GM19240 (cell line): ENCODE measurements around the gene TMSB4X.
A peak's percentile ranks its signal among the peaks of the same experiment; 100 is the strongest.
"Not testable (repeated sequence)": the region's sequence is repeated elsewhere in the genome, so short reads cannot be mapped to it uniquely, and the experiment has no call there.

ENCODE experiments used
- DNase-seq: peaks from one replicate; pipeline ENCODE4 v3.0.0; 2011; ENCODE audit warnings: low spot score; ENCODE audit not compliant: insufficient read length

The TMSB4X gene

GRCh38 chrX:12954981-12955380, 19.9 kb upstream of the TMSB4X start:
- no peak for DNase-seq

GRCh38 chrX:12955882-12956703, 18.8 kb upstream of the TMSB4X start:
- no peak for DNase-seq

- peak; percentile 62 for DNase-seq
Observed at GRCh38 chrX:12956704-12957534, 18.0 kb upstream of the TMSB4X start.

GRCh38 chrX:12958059-12958458, 16.9 kb upstream of the TMSB4X start:
- DNase-seq, result no peak

GRCh38 chrX:12958461-12958860, 16.4 kb upstream of the TMSB4X start:
- DNase-seq, result no peak

GRCh38 chrX:12961196-12961718, 13.7 kb upstream of the TMSB4X start:
- DNase-seq, result no peak

- no peak for DNase-seq
Observed at GRCh38 chrX:12962041-12962504, 12.8 kb upstream of the TMSB4X start.

- DNase-seq, result not testable (repeated sequence)
Observed at GRCh38 chrX:12963210-12963850, 11.6 kb upstream of the TMSB4X start.

- no peak for DNase-seq
Observed at GRCh38 chrX:12965131-12965940, 9.6 kb upstream of the TMSB4X start.

- DNase-seq, result no peak
Observed at GRCh38 chrX:12966151-12966550, 8.8 kb upstream of the TMSB4X start.

GRCh38 chrX:12967711-12968465, 7.0 kb upstream of the TMSB4X start:
- no peak for DNase-seq

GRCh38 chrX:12970691-12971202, 4.2 kb upstream of the TMSB4X start:
- no peak for DNase-seq

- no peak for DNase-seq
Observed at GRCh38 chrX:12971282-12972003, 3.5 kb upstream of the TMSB4X start.

- no peak for DNase-seq
Observed at GRCh38 chrX:12972243-12972642, 2.7 kb upstream of the TMSB4X start.

GRCh38 chrX:12972878-12973560, 1.9 kb upstream of the TMSB4X start:
- no peak for DNase-seq

- DNase-seq, result no peak
Observed at GRCh38 chrX:12973561-12974304, 1.2 kb upstream of the TMSB4X start.

GRCh38 chrX:12974305-12974795, 560 bp upstream of the TMSB4X start:
- DNase-seq, result no peak

- no peak for DNase-seq
Observed at GRCh38 chrX:12975670-12975965, 708 bp downstream of the TMSB4X start.
